Sigmoid colon (tissue), 7 donors: ENCODE measurements around the gene PEAR1. TPM values are rescaled to one million over a fixed set of nuclear protein-coding genes. Genes with fewer than 3 reads are reported as not detected.

ENCODE experiments used
- DNase-seq: peaks from one replicate; pipeline ENCODE4 v3.0.0-alpha.2; 2019
- H3K27ac ChIP-seq, 4 donors: fragments of 200-600 bp; sonication (generic); one replicate each; pipeline ENCODE4 v1.5.1; 2016 to 2019; ENCODE audit warnings: mild to moderate bottlenecking in 1 of 4
- H3K27me3 ChIP-seq, 3 donors: fragments of 200-600 bp; sonication (generic); one replicate each; pipeline ENCODE4 v1.5.1; 2019; ENCODE audit warnings: mild to moderate bottlenecking in 1 of 3
- H3K36me3 ChIP-seq, 4 donors: fragments of 200-600 bp; sonication (generic); one replicate each; pipeline ENCODE4 v1.5.1; 2016 to 2019
- H3K4me1 ChIP-seq, 4 donors: fragments of 200-600 bp; sonication (generic); one replicate each; pipeline ENCODE4 v1.5.1; 2017 to 2019
- H3K4me3 ChIP-seq, 4 donors: fragments of 200-600 bp; sonication (generic); one replicate each; pipeline ENCODE4 v1.5.1; 2017 to 2019; ENCODE audit warnings: mild to moderate bottlenecking in 2 of 4, moderate library complexity in 1 of 4
- H3K9me3 ChIP-seq, 4 donors: fragments of 200-600 bp in 3 of 4; sonication (generic) in 3 of 4; one replicate each; pipeline versions ENCODE4 v1.5.1 to v1.6.1; 2013 to 2019
- CTCF ChIP-seq, 4 experiments: fragments of 450-650 bp in 3 of 4; fragments of 200-600 bp in 1 of 4; IDR thresholded peaks; one replicate each; pipeline ENCODE4 v1.5.1; 2016 to 2019; ENCODE audit warnings: antibody characterized with exemption in 4 of 4, mild to moderate bottlenecking in 3 of 4, moderate library complexity in 2 of 4
- EP300 ChIP-seq, 4 donors: sonication (generic); formaldehyde crosslinking; IDR thresholded peaks; one replicate each; pipeline ENCODE4 v1.6.1; 2017; ENCODE audit warnings: antibody characterized with exemption in 4 of 4
- POLR2A ChIP-seq, 2 donors: fragments of 450-650 bp; IDR thresholded peaks; one replicate each; pipeline ENCODE4 v1.6.1; 2016; ENCODE audit warnings: antibody characterized with exemption in 2 of 2, mild to moderate bottlenecking in 2 of 2, moderate library complexity in 2 of 2
- POLR2AphosphoS5 ChIP-seq, 4 donors: sonication (generic); formaldehyde crosslinking; IDR thresholded peaks; one replicate each; pipeline ENCODE4 v1.6.1; 2017; ENCODE audit warnings: antibody characterized with exemption in 4 of 4
- WGBS, 2 donors: extraction: QIAGEN DNeasy Blood & Tissue Kit; methylation state at CpG; one replicate each; pipeline ENCODE4 v1.1.7; 2013; 5-methylcytosine and 5-hydroxymethylcytosine counted together
- intact Hi-C: fragments of 100-400 bp; cut with DNase I; formaldehyde crosslinking; loops from one replicate; pipeline ENCODE4 v1.15.1; 2023
- polyA plus RNA-seq, 3 donors: library from polyadenylated mRNA; stranded (reverse); fragments of 200-250 nt; gene quantifications; one replicate each; pipeline ENCODE4 v1.2.3, GENCODE V29; 2013
- total RNA-seq, 4 donors: library from RNA; depleted of rRNA; stranded (reverse); fragments of >200 nt; gene quantifications; one replicate each; pipeline ENCODE4 v1.1.0, GENCODE V29; 2016
- donor health status: healthy with polysubstance abuse.
- donor health status: Bipolar disorder and iron deficiency.
- donor health status: healthy.

PEAR1 gene
- total and polyA plus RNA-seq, 7 donors: under 0.01 to 8.3 (median 3.8) TPM

- TF ChIP-seq CTCF (IDR thresholded peaks at IDR 0.05) (no peak), EP300 (IDR thresholded peaks at IDR 0.05) (no peak), POLR2AphosphoS5 (IDR thresholded peaks at IDR 0.05) (peak in 1 of 4 donors; percentile 30), POLR2A (IDR thresholded peaks at IDR 0.05) (no peak)
- peaks cover 0 to 29% (median 6%) of the 10 kb centered on the region in 4 donors for H3K4me1 ChIP-seq
- H3K27me3 ChIP-seq: peaks cover 15 to 32% (median 20%) of the 10 kb centered on the region in 3 donors
- WGBS, 2 donors: 20 to 28% methylated on average over 12 to 13 of the region's 13 CpGs
- H3K27ac ChIP-seq: peak overlapping the region; percentile 30 to 78 (median 68)
- DNase-seq: peak; percentile 79
- H3K9me3 ChIP-seq: no peaks in the 10 kb centered on the region
- intact Hi-C loops: loop anchor here (10.0 kb wide), 1 partner anchor 193 kb away; the partner anchor contains the start of gene CRABP2
- H3K4me3 ChIP-seq: no peak overlapping the region
- H3K36me3 ChIP-seq: no peaks in the 10 kb centered on the region
Measured at GRCh38 chr1:156898161-156898566, 4.6 kb downstream of the PEAR1 start.

GRCh38 chr1:156898971-156899664, 5.6 kb downstream of the PEAR1 start:
- Histone ChIP-seq H3K9me3 (no peaks in the 10 kb centered on the region), H3K27me3 (peaks cover 5 to 23% (median 10%) of the 10 kb centered on the region in 3 donors), H3K36me3 (no peaks in the 10 kb centered on the region), H3K27ac (no peak overlapping the region), H3K4me3 (no peak overlapping the region), H3K4me1 (peaks cover 0 to 24% (median 0%) of the 10 kb centered on the region in 4 donors)
- 77 to 85% methylated on average over 12 of the region's 12 CpGs for whole genome bisulfite sequencing, 2 donors
- no peak for DNase-seq
- intact Hi-C loops: loop anchor here (10.0 kb wide), 1 partner anchor 194 kb away; the partner anchor contains the start of gene CRABP2
- TF ChIP-seq EP300 (IDR thresholded peaks at IDR 0.05) (no peak), POLR2AphosphoS5 (IDR thresholded peaks at IDR 0.05) (no peak), CTCF (IDR thresholded peaks at IDR 0.05) (no peak), POLR2A (IDR thresholded peaks at IDR 0.05) (no peak)

GRCh38 chr1:156899956-156900718, 6.6 kb downstream of the PEAR1 start:
- TF ChIP-seq CTCF (IDR thresholded peaks at IDR 0.05) (no peak), POLR2AphosphoS5 (IDR thresholded peaks at IDR 0.05) (no peak), POLR2A (IDR thresholded peaks at IDR 0.05) (no peak), EP300 (IDR thresholded peaks at IDR 0.05) (no peak)
- intact Hi-C loops: loop anchor here (10.0 kb wide), 1 partner anchor 195 kb away; the partner anchor contains the start of gene CRABP2
- Histone ChIP-seq H3K27me3 (peaks cover 0 to 13% (median under 1%) of the 10 kb centered on the region in 3 donors), H3K9me3 (no peaks in the 10 kb centered on the region), H3K27ac (no peak overlapping the region), H3K4me1 (peaks cover 0 to 24% (median 0%) of the 10 kb centered on the region in 4 donors), H3K4me3 (no peak overlapping the region), H3K36me3 (no peaks in the 10 kb centered on the region)
- no peak for DNase-seq
- 52 to 66% methylated on average over 12 of the region's 12 CpGs for WGBS, 2 donors

GRCh38 chr1:156900896-156901589, 7.5 kb downstream of the PEAR1 start:
- intact Hi-C loops: no loop called here
- Histone ChIP-seq H3K4me1 (peaks cover 0 to 24% (median 0%) of the 10 kb centered on the region in 4 donors), H3K27ac (no peak overlapping the region), H3K27me3 (peaks cover 0 to 10% (median 0%) of the 10 kb centered on the region in 3 donors), H3K36me3 (no peaks in the 10 kb centered on the region), H3K9me3 (no peaks in the 10 kb centered on the region), H3K4me3 (no peak overlapping the region)
- TF ChIP-seq EP300 (IDR thresholded peaks at IDR 0.05) (no peak), POLR2A (IDR thresholded peaks at IDR 0.05) (no peak), POLR2AphosphoS5 (IDR thresholded peaks at IDR 0.05) (no peak), CTCF (IDR thresholded peaks at IDR 0.05) (no peak)
- WGBS, 2 donors: 61 to 71% methylated on average over 6 of the region's 6 CpGs
- DNase-seq: no peak
